Activated effector memory CD4-positive, alpha-beta T cell treated with anti-CD3 and anti-CD28 coated beads, Interleukin-2, amount 50 U/mL, for 16 hours (primary cell): ENCODE results near the gene LDLRAD2.
"Not testable (repeated sequence)": the region's sequence is repeated elsewhere in the genome, so short reads cannot be mapped to it uniquely, and the experiment has no call there.

Experiments
- DNase-seq: peaks from one replicate; pipeline ENCODE4 v3.0.0-alpha.2; 2020

The LDLRAD2 gene, protein sequence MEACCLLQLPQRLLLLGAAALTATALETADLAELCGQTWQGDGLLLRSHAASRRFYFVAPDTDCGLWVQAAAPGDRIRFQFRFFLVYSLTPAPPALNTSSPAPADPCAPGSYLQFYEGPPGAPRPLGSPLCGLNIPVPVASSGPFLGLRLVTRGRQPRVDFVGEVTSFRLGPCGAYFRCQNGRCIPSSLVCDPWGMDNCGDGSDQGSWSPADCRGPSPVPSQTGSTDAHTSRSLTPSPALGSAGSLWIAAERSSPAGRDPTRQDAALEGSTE

DNA sequence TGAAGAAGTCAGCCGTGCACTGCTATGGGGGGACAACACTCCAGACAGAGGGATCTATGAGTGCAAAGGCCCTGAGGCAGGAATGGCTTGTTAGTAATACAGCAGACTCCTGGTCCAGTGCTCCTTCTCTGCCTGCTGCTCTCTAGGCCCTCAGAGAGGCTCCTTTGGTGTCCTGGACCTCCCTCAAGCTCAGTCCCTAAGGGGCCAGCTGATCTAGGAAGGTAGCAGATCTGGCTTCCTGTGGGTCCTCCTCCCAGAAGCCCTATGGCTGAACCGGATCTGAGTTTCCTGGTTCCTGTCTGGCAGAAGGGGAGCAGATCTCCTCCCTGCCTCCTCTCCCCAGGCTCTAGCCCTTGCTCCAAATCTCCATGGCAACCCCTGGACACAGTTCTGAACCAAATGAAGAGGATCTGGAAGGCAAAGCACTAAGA, at the start of gene LDLRAD2:
LDLRAD2 (plus strand) TSS at position 391 of the 431 bp plus-strand sequence. CDS start 187 bp downstream, outside the sequence.
- DNase-seq: no peak

DNA sequence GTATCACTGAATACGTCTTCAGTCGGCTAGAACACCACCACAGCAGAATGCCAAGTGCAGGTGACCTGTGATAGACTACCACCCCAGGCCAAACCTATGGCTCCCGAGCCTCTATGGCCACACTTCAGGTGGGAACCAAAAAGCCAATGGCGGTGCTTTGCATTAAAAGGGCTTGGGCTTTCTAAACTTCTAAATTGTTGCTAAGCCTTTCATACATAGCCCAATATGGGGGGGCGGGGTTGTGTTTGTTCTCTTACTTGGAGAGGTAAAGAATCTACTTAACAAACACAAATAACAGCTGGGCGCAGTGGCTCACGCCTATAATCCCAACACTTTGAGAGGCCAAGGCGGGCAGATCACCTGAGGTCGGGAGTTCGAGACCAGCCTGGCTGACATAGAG, 48.8 kb upstream of the LDLRAD2 start:
- no peak for DNase-seq

DNA sequence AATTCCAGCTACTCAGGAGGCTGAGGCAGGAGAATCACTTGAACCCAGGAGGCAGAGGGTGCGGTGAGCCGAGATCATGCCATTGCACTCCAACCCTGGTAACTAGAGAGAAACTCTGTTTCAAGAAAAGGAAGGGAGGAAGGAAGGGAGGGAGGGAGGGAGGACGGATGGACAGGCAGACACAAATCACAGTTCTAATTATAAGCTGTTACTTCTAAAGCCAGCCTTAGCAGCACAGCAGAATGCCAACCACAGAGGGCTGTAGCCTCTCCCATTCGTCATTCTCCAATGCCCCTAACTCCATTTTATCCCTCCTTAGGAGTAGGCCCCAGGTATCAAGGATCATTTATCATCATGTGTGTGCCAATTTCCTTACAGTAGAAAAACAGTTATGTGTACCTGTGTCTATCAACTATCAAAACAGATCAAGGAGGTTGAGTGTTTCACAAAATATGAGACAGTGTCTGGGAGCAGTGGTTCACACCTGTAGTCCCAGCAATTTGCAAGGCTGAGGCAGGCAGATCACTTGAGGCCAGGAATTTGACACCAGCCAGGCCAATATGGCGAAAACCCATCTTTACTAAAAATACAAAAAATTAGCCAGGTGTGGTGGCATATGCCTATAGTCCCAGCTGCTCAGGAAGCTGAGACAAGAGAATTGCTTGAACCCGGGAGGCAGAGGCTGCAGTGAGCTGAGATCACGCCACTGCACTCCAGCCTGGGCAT, 48.2 kb upstream of the LDLRAD2 start:
- DNase-seq: no peak

GRCh38 chr1:21764615-21765423, 47.2 kb upstream of the LDLRAD2 start:
- no peak for DNase-seq

- DNase-seq: no peak
Measured at GRCh38 chr1:21766210-21766609, 45.9 kb upstream of the LDLRAD2 start.

GRCh38 chr1:21767106-21767505, 45.0 kb upstream of the LDLRAD2 start:
- not testable (repeated sequence) for DNase-seq

DNA sequence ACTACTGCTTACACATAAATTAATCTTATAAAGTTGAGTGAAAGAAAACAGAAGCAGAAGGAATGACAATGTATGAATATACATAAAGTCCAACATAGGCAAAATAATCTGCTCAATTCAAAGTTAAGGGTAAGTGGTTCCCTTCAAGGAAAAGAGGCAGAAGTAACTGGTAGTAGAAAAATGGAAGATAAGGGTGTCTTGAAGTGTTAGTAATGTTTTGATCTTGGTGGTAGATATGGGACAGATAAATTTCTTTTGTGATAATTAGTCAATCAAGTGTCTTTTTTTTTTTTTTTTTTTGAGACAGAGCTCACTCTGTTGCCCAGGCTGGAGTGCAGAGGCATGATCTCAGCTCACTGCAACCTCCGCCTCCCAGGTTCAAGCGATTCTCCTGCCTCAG, 41.9 kb upstream of the LDLRAD2 start:
- no peak for DNase-seq

DNA sequence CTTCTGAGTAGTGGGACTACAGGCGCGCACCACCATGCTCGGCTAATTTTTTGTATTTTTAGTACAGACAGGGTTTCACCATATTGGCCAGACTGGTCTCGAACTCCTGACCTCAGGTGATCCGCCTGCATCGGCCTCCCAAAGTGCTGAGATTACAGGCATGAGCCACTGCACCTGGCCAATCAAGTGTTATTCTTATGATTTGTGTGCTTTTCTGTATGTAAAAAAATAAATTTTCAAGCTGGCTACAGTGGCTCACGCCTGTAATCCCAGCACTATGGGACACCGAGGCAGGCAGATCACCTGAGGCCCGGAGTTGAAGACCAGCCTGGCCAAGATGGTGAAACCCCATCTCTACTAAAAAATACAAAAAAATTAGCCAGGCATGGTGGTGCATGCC, 41.5 kb upstream of the LDLRAD2 start:
- DNase-seq: not testable (repeated sequence)

DNA sequence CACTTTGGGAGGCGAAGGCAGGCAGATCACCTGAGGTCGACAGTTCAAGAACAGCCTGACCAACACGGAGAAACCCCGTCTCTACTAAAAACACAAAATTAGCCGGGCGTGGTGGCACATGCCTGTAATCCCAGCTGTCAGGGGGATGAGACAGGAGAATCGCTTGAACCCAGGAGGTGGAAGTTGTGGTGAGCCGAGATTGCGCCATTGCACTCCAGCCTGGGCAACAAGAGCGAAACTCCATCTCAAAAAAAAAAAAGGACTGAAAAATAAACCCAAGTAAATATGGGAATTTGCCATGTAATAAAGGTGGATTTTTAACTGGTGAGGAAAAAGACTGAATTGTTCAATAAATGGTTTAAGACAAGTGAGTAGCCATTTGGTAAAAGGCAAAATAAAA, 40.4 kb upstream of the LDLRAD2 start:
- DNase-seq: not testable (repeated sequence)

GRCh38 chr1:21773585-21773984, 38.5 kb upstream of the LDLRAD2 start:
- peak; percentile 71 for DNase-seq

DNA sequence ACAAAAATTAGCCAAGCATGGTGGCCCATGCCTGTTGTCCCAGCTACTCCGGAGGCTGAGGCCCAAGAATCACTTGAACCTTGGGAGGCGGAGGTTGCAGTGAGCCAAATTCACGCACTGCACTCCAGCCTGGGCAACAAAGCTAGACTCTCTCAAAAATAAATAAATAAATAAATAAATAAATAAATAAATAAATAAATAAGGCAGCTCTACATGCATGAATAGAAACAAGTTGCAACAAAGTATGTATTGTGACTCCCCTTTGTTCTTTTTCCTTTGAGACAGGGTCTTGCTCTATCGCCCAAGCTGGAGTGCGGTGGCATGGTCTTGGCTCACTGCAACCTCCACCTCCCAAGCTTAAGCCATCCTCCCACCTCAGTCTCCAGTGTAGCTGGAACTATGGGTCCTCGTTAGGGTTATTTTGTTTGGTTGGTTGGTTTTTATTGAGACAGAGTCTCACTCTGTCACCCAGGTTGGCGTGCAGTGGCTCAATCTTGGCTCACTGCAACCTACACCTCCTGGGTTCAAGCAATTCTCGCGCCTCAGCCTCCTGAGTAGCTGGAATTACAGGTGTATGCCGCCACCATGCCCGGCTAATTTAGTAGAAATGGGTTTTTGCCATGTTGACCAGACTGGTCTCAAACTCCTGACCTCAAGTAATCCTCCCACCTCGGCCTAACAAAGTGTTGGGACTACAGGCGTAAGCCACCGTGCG, 37.1 kb upstream of the LDLRAD2 start:
- no peak for DNase-seq

GRCh38 chr1:21775550-21775914, 36.5 kb upstream of the LDLRAD2 start:
- DNase-seq: no peak

DNA sequence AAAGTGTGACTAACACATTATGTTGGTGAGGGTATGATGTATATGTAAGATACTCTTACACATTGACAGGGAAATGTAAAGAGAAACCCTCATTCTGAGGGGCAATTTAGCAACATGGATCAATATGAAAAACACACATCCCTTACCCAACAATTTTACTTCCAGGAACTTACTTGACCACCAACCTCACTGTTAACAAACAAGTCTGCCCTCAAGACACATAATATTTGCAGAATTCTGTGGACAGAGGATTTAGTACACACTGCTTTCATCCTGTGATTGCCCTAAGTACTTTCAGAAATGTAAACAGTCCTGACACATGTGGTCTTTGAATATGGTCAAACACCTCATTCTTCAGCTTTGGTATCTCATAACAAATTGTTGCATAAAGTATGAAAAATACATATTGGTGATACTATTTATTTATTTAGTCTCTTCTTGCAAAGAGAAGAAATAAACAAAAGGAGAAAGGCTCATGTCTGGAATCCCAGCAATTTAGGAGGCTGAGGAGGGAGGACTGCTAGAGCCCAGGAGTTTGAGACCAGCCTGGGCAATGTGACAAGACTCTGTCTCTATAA, 36.0 kb upstream of the LDLRAD2 start:
- DNase-seq: no peak

GRCh38 chr1:21776925-21777324, 35.1 kb upstream of the LDLRAD2 start:
- not testable (repeated sequence) for DNase-seq

DNA sequence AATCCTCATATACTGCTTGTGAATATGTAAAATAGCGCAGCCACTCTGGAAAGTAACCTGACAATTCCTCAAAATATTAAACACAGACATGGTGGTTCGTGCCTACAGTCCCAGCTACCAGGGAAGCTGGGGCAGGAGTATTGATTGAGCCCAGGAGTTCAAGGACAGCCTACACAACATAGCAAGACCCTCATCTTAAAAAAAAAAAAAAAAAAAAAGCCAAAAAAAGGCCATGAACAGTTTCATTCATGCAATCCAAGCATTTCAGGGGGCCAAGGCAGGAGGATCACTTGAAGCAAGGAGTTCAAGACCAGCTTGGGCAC, 33.7 kb upstream of the LDLRAD2 start:
- DNase-seq: no peak

DNA sequence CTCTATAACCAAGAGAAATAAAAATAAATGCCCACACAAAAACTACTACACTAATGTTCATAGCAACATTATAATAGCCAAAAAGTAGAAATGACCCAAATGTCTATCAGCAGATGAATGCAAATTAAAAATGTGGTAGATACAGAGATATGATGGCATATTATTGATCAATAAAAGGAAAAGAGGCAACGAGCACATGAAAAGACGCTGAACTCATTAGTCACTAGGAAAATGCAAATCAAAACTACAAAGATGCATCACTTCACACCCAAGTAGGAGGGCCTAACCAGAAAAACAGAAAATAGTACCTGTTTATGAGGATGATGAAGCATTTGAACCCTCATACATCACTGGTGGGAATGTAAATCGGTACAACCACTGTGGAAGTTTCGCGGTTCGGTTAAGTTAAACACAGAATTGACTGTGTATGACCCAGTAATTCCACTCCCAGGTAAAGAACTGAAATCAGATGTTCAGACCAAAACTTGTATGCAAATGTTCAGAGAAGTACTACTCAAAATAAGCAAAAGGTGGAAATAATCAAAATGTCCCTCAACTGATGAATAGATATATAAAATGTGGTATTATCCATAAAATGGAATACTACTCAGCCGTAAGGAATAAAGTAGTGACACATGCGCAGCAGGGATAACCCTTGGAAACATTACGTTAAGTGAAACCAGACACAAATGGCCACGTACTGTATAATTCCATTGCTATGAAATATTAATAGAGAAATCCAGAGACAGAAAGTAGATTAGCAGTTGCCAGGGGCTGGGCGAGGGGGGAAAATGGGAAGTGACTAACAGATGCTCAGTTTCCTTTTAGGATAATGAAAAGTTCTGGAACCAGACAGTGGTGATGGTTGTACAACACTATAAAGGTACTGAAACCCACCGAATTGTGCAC, 32.2 kb upstream of the LDLRAD2 start:
- peak; percentile 73 for DNase-seq

- no peak for DNase-seq
Measured at GRCh38 chr1:21781815-21782348, 30.2 kb upstream of the LDLRAD2 start.

- DNase-seq: peak; percentile 83
Measured at GRCh38 chr1:21782349-21782867, 29.7 kb upstream of the LDLRAD2 start.

- peak; percentile 99 for DNase-seq
Measured at GRCh38 chr1:21782868-21783678, 29.0 kb upstream of the LDLRAD2 start, which contains the start of gene USP48. Gene USP48 (minus strand): TSS chr1:21783149. CDS start chr1:21782957, 192 bp downstream.
